ENCODE data around the gene MAP3K14.

MAP3K14 gene

DNA sequence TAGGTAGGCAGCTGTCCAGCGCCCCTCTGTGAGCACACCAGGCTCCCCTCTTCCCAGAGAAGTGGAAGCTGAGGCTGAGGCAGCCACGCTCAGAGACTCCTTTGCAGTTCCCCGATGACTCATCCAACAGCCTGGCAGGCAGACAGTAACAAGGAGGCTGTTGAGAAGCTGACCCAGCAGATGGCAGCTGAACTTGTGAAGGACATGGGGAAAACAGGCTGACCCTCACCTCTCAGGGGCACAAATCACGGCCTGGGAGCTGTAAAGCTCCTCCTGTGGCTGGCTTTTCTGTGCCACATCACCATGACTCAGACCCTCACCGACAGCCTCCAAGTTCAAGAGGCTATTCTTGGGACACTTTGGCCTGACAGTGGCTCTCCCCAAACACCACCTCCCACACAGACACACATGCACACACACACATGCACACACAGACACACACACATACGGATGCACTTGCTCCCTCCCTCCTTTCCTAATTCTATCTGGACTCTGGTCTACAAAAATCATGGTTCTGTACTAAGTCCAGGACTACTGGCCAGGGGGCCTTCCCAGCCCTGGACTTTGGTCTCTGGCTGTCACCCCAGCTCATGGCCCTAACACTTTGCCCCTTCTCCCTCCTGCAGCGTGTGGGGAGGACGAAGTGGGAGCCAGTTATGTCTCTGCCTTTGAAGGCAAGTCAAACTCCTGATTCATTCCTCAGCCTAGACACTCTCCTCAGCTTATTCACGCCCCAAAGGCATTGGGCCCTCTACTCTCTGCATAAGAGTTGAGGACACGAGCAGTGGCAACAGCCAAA, 23.2 kb downstream of the MAP3K14 start:
- Histone ChIP-seq H4K20me1 (ENCODE audit: insufficient read depth, low read length, poor library complexity, severe bottlenecking) (no peaks in the 10 kb centered on the region), H3K27me3 (ENCODE audit: insufficient read depth, low read length, poor library complexity, severe bottlenecking) (no peaks in the 10 kb centered on the region), H3K9me3 (ENCODE audit: insufficient read depth, low read depth, low read length) (no peaks in the 10 kb centered on the region), H3K9me2 (replicated peaks; ENCODE audit: low read depth, low read length) (no peaks in the 10 kb centered on the region), H3K4me2 (ENCODE audit: low read depth, low read length, poor library complexity, severe bottlenecking) (no peak overlapping the region), H3K4me1 (ENCODE audit: insufficient read depth, low read length, poor library complexity, severe bottlenecking) (peaks cover 22% of the 10 kb centered on the region), H3K4me3 (ENCODE audit: low read length, poor library complexity, severe bottlenecking) (no peak overlapping the region), H2AFZ (ENCODE audit: low read length) (no peak overlapping the region), H3K9ac (ENCODE audit: low read depth, low read length, poor library complexity, severe bottlenecking) (peak overlapping the region; percentile 26), H3K79me2 (ENCODE audit: insufficient read depth, low read length) (peaks cover 24% of the 10 kb centered on the region; the same call in 1 of the 2 replicates), H3F3A (ENCODE audit: low read depth) (no peaks in the 10 kb centered on the region), H3K36me3 (ENCODE audit: insufficient read depth, low read length) (peaks cover 17% of the 10 kb centered on the region; the same call in 1 of the 2 replicates)
- TF ChIP-seq, protein P1, sequence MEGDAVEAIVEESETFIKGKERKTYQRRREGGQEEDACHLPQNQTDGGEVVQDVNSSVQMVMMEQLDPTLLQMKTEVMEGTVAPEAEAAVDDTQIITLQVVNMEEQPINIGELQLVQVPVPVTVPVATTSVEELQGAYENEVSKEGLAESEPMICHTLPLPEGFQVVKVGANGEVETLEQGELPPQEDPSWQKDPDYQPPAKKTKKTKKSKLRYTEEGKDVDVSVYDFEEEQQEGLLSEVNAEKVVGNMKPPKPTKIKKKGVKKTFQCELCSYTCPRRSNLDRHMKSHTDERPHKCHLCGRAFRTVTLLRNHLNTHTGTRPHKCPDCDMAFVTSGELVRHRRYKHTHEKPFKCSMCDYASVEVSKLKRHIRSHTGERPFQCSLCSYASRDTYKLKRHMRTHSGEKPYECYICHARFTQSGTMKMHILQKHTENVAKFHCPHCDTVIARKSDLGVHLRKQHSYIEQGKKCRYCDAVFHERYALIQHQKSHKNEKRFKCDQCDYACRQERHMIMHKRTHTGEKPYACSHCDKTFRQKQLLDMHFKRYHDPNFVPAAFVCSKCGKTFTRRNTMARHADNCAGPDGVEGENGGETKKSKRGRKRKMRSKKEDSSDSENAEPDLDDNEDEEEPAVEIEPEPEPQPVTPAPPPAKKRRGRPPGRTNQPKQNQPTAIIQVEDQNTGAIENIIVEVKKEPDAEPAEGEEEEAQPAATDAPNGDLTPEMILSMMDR (conservative IDR thresholded peaks at IDR 0.05; ENCODE audit: low read length), result no peak
- no peak for TF ChIP-seq EZH2phosphoT487 (IDR thresholded peaks at IDR 0.05; ENCODE audit: borderline replicate concordance)

DNA sequence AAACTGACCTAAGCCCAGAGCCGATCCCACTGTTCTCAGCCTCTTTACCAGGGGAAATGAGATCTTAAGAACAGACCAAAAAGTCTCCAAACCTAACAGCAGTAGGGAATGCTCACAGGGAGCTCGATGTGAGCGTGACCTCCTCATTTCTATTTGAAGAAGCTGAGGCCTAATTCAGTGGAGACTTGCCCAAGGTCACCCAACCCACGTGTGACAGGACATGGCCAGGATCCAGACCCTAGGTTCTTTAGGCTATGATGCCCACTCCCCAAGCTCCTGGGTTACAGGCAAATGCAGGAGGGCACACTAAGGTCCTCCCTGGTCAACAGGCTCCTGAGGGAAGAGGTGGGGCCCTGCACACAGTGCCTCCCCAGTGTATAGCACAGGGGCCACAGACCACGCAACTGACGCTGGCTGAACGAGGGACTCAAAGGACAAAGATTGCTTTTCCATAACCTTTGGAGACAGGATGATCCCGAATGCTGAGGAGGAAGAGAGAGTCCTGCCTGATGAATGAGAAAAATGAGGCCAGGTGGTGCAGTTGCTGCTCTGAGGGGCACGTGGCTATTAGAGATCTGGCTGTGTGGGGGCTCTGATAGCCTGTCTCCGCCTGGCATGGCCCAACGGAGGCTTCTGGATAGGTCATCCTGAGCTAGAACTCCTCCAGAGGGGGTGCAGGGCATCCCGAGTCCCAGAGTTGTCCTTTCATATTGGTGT, 24.0 kb downstream of the MAP3K14 start:
- Histone ChIP-seq H4K20me1 (ENCODE audit: insufficient read depth, low read length, poor library complexity, severe bottlenecking) (no peaks in the 10 kb centered on the region), H3K9me3 (ENCODE audit: insufficient read depth, low read depth, low read length) (no peaks in the 10 kb centered on the region), H3K9me2 (replicated peaks; ENCODE audit: low read depth, low read length) (no peaks in the 10 kb centered on the region), H3K27me3 (ENCODE audit: insufficient read depth, low read length, poor library complexity, severe bottlenecking) (no peaks in the 10 kb centered on the region), H3K4me3 (ENCODE audit: low read length, poor library complexity, severe bottlenecking) (no peak overlapping the region), H3K79me2 (ENCODE audit: insufficient read depth, low read length) (peaks cover 24% of the 10 kb centered on the region; the same call in 1 of the 2 replicates), H3K4me1 (ENCODE audit: insufficient read depth, low read length, poor library complexity, severe bottlenecking) (peaks cover 22% of the 10 kb centered on the region), H3F3A (ENCODE audit: low read depth) (no peaks in the 10 kb centered on the region), H2AFZ (ENCODE audit: low read length) (no peak overlapping the region), H3K4me2 (ENCODE audit: low read depth, low read length, poor library complexity, severe bottlenecking) (no peak overlapping the region), H3K9ac (ENCODE audit: low read depth, low read length, poor library complexity, severe bottlenecking) (no peak overlapping the region), H3K36me3 (ENCODE audit: insufficient read depth, low read length) (peaks cover 19% of the 10 kb centered on the region; the same call in 1 of the 2 replicates)
- no peak for TF ChIP-seq EZH2phosphoT487 (IDR thresholded peaks at IDR 0.05; ENCODE audit: borderline replicate concordance)
- TF ChIP-seq, protein P1 (conservative IDR thresholded peaks at IDR 0.05; ENCODE audit: low read length), result no peak

- Histone ChIP-seq H3K36me3 (ENCODE audit: insufficient read depth, low read length) (peaks cover 23% of the 10 kb centered on the region; the same call in 1 of the 2 replicates), H3K27me3 (ENCODE audit: insufficient read depth, low read length, poor library complexity, severe bottlenecking) (no peaks in the 10 kb centered on the region), H3K9me2 (replicated peaks; ENCODE audit: low read depth, low read length) (no peaks in the 10 kb centered on the region), H3K4me1 (ENCODE audit: insufficient read depth, low read length, poor library complexity, severe bottlenecking) (peaks cover 17% of the 10 kb centered on the region), H3K9me3 (ENCODE audit: insufficient read depth, low read depth, low read length) (no peaks in the 10 kb centered on the region), H2AFZ (ENCODE audit: low read length) (no peak overlapping the region), H3K4me3 (ENCODE audit: low read length, poor library complexity, severe bottlenecking) (no peak overlapping the region), H3K79me2 (ENCODE audit: insufficient read depth, low read length) (peaks cover 14% of the 10 kb centered on the region; the same call in 1 of the 2 replicates), H3K4me2 (ENCODE audit: low read depth, low read length, poor library complexity, severe bottlenecking) (no peak overlapping the region), H3K9ac (ENCODE audit: low read depth, low read length, poor library complexity, severe bottlenecking) (no peak overlapping the region), H4K20me1 (ENCODE audit: insufficient read depth, low read length, poor library complexity, severe bottlenecking) (no peaks in the 10 kb centered on the region), H3F3A (ENCODE audit: low read depth) (no peaks in the 10 kb centered on the region)
- TF ChIP-seq, protein P1 (conservative IDR thresholded peaks at IDR 0.05; ENCODE audit: low read length), result no peak
- TF ChIP-seq EZH2phosphoT487 (IDR thresholded peaks at IDR 0.05; ENCODE audit: borderline replicate concordance), result no peak
Measured at GRCh38 chr17:45291171-45291805, 25.5 kb downstream of the MAP3K14 start.
